ENCODE data around the gene NINJ2.

Gene NINJ2

DNA sequence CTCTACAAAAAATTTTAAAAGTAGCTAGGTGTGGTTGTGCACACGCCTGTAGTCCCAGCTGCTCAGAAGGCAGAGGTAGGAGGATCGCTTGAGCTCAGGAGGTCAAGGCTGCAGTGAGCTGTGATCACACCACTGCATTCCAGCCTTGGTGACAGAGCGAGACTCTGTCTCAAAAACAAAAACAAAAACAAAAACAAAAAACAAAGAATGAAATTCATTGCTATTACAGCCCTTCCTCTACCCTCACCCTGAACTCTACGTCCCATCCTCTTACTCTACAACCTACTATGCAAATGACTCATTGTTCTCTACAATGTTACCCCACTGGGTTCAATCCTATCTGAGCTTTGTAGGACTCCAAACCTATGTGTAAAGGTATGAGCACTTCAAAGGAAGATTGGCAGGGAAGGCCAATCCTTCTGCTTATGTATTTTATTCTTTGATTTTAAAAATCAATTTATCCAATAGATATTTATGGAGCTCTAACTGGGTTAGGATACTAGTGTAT lies 39.3 kb downstream of the NINJ2 start:
- Mint-ChIP-seq H3K9me3 (no peaks in the 10 kb centered on the region), H3K36me3 (no peaks in the 10 kb centered on the region), H3K27me3 (no peaks in the 10 kb centered on the region), H3K27ac (no peak overlapping the region), H3K4me3 (no peak overlapping the region), H3K4me1 (peaks cover 17 to 27% of the 10 kb centered on the region in 2 donors)
- ATAC-seq (replicated peaks) = no peak
- no peak for DNase-seq

DNA sequence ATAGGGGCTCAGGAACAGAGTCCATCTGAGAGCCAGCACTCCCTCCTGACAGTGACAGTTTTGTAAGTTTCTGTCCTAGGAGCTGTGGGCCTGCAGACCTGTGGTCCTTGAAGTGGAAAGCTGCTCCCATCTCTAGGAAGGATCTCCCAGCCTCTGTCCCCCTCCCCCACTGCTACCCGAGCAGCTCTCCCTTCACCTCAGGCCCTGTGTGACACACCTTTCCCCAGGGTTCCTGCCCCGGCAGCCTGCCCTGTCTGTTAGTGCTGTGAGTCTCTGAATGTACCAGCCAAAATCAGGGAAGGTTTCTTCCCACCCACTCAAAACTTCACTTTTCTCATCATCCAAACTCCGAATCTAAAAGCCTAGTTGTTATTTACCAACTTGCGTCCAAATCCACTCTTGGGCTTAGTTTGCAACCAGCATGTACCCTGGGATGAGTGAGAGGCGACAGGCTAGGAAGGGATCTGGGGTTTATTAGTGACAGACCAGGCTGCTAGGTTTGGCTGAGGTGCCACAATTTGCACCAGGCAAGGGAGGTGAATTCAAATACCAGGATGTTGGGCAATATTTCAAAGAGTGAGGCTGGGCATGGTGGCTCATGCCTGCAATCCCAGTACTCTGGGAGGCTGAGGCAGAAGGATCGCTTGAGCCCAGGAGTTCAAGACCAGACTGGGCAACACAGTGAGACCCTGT lies 39.9 kb downstream of the NINJ2 start:
- H3K9me3 Mint-ChIP-seq = no peaks in the 10 kb centered on the region
- peaks cover 12 to 22% of the 10 kb centered on the region in 2 donors for H3K4me1 Mint-ChIP-seq
- H3K27me3 Mint-ChIP-seq = no peaks in the 10 kb centered on the region
- ATAC-seq (replicated peaks) (no peak), DNase-seq (no peak)
- no peak overlapping the region for H3K4me3 Mint-ChIP-seq
- no peaks in the 10 kb centered on the region for H3K36me3 Mint-ChIP-seq
- peak overlapping the region; percentile 37 for H3K27ac Mint-ChIP-seq

DNA sequence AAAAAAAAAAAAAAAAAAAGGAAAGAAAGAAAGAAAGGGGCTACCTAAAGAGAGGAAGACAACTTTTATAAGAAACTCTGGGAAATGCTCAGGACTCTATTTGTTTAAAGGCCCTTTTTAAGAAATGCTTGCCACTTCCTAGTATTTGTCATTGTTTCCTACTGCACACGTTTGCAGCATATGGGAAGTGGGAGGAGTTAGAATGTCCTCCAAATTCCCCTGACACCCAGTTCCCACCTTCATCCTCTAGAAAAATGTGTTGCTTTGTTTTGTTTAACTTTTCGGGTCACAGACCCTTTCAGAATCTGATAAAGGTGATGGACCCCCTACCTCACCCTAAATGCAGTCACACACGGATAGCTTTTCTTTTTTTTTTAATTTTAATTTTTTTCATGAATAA lies 40.8 kb downstream of the NINJ2 start:
- Mint-ChIP-seq H3K27ac (peak overlapping the region; percentile 71), H3K4me3 (no peak overlapping the region), H3K27me3 (no peaks in the 10 kb centered on the region), H3K4me1 (peaks cover 10 to 13% of the 10 kb centered on the region in 2 donors), H3K36me3 (no peaks in the 10 kb centered on the region), H3K9me3 (no peaks in the 10 kb centered on the region)
- no peak for DNase-seq
- ATAC-seq (replicated peaks) = peak in 1 of 2 donors; percentile 55

DNA sequence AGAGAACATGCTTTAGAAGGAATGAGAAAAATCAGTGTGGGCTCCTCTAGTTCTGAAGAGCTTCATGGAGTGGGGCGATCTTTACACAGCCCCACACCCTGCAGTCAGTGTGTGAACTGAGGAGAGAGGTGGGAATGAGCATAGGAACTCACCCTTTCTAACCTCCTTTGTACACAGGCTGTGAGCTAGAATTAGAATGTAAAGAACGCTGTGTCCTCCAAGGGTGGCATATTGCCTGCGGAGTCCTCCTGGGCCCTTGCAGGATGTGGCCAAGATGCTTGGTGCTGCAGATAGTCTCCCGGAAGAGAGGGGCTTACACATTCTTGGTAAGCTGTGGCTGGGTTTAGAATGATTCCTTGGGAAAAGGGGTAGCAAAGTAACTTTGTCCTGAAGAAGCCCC lies 43.9 kb downstream of the NINJ2 start:
- Mint-ChIP-seq H3K27ac (no peak overlapping the region), H3K4me1 (peaks cover 19 to 20% of the 10 kb centered on the region in 2 donors), H3K36me3 (no peaks in the 10 kb centered on the region), H3K27me3 (no peaks in the 10 kb centered on the region), H3K4me3 (no peak overlapping the region), H3K9me3 (no peaks in the 10 kb centered on the region)
- no peak for DNase-seq
- no peak for ATAC-seq (replicated peaks)

DNA sequence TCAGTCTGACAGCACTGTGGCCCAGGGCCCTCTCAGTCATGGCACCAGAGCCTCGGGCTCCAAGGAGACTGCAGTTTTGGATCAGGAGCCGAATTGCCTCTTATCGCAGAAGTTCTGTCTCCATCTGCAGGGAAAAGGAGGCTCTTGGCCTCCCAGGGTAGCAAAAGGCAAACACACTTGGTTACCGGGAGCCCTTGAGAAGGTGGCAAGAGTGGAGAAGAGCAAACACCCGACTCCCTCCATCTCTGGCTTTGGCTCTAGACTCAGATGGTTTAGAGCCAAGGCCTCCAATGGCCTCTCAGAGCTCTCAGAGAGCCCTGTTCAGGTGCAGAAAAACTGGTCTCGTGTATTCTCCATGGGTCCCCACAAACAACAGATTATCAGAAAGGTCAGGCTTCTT lies 44.6 kb downstream of the NINJ2 start:
- H3K9me3 Mint-ChIP-seq = no peaks in the 10 kb centered on the region
- H3K36me3 Mint-ChIP-seq = no peaks in the 10 kb centered on the region
- ATAC-seq (replicated peaks) (no peak), DNase-seq (no peak)
- no peaks in the 10 kb centered on the region for H3K27me3 Mint-ChIP-seq
- H3K4me1 Mint-ChIP-seq = peaks cover 23 to 25% of the 10 kb centered on the region in 2 donors
- H3K4me3 Mint-ChIP-seq = no peak overlapping the region
- peak overlapping the region; percentile 3 for H3K27ac Mint-ChIP-seq

DNA sequence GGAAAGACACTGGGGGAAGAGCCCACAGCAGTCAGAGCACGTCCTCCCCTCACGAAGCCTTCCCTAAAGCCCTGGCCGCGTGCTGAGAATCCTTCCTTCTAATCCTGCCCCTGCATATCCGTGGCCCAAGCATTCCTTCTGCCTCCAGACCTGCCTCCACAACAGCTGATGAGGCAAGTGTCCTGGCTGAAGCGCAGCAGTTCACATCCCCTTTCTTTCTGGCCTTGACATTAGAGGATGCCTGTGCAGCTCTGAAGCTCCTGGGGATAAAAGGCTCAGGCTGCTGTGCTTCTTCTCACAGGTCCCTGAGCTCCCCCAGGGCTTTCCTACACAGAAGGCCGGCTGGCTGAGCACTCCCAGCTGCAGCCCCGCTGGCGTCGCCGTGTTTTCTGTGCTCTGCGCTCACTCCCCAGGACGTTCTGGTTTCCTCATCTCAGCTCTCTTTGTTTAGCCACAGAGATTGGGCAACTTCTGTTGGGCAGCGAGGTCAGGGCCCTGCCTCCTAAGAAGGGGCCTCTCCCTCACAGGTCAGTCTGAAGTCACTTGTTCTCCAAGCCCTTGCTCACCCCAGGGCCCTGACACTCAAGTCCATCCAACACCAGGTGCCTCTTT lies 45.8 kb downstream of the NINJ2 start:
- ATAC-seq (replicated peaks) (peak in 1 of 2 donors; percentile 34), DNase-seq (no peak)
- no peak overlapping the region for H3K27ac Mint-ChIP-seq
- H3K9me3 Mint-ChIP-seq = no peaks in the 10 kb centered on the region
- peaks cover 15 to 16% of the 10 kb centered on the region in 2 donors for H3K4me1 Mint-ChIP-seq
- H3K27me3 Mint-ChIP-seq = no peaks in the 10 kb centered on the region
- H3K4me3 Mint-ChIP-seq = no peak overlapping the region
- no peaks in the 10 kb centered on the region for H3K36me3 Mint-ChIP-seq

DNA sequence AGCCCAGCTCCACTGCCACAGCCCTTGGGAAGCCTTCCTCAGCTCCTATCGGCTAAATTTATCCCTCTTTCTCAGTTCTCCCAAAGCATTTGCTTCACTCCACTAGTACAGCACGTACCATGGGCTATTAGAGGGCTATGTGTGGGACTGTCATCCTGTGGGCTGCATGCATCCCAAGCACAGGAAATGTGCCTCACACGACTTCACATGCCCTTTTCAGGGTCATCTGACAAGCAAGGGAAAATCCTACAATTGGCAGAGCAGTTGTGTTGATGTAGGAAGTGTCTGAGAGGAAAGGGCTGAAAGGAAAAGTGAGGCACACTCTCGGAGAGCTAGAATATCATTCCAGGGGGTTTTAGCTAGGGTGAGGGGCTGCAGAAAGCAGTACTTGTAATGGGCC lies 47.6 kb downstream of the NINJ2 start:
- peaks cover 20 to 22% of the 10 kb centered on the region in 2 donors for H3K4me1 Mint-ChIP-seq
- peak overlapping the region; percentile 1 for H3K27ac Mint-ChIP-seq
- ATAC-seq (replicated peaks) (no peak), DNase-seq (no peak)
- H3K27me3 Mint-ChIP-seq = no peaks in the 10 kb centered on the region
- no peak overlapping the region for H3K4me3 Mint-ChIP-seq
- no peaks in the 10 kb centered on the region for H3K9me3 Mint-ChIP-seq
- no peaks in the 10 kb centered on the region for H3K36me3 Mint-ChIP-seq

DNA sequence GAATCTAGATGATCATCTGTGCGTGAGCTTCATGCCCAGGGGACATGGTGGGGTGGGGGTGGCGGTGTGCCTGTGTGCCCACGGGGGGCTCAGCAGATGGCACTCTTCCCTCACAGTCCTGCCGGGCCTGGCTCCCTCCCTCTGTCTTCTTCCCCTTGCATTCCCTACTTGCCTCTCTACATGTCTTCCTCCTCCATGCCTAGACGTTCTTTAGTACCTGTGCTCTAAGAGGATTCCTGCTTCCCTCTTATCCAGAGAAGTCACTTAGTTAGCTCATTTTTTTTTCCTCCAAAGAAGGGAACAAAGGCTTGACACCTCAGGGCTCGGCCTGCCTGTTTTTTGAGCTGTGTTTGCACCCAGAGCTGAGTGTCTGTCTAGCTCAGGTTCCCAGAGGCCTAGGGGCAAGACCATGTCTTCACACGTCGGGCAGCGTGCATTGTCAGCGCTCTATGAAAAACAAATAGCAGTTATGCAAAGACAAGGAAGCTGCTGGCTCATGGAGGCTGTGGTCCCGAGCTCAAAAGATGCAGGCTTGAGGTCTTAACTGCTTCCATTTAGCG lies 48.8 kb downstream of the NINJ2 start:
- no peak overlapping the region for H3K4me3 Mint-ChIP-seq
- ATAC-seq (replicated peaks) (peak in 1 of 2 donors; percentile 33), DNase-seq (no peak)

DNA sequence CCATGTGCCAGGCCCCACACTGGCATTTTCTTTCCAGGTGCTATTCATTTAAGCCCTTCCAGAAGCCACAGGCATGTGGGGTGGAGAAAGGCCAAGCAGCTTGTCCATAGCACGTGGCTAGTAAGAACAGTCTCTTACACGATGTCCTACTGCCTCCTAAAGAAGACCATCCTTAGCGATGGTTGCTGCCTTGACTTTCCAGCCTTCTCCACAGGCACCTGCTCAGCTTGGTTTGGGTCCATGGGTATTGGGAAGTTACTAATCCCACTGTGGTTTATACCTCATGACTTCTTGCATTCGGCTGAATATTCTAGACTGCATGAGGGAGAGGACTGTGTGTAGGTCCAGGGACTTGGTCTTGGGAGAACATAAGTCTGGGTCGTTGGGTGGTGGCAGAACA lies 49.2 kb downstream of the NINJ2 start:
- no peaks in the 10 kb centered on the region for H3K36me3 Mint-ChIP-seq
- no peak for ATAC-seq (replicated peaks)
- no peak overlapping the region for H3K4me3 Mint-ChIP-seq
- no peak overlapping the region for H3K27ac Mint-ChIP-seq
- H3K4me1 Mint-ChIP-seq = peaks cover 26 to 35% of the 10 kb centered on the region in 2 donors
- no peak for DNase-seq
- no peaks in the 10 kb centered on the region for H3K27me3 Mint-ChIP-seq
- H3K9me3 Mint-ChIP-seq = no peaks in the 10 kb centered on the region

More for the DNA sequence above, 48.8 kb downstream of the NINJ2 start:
- H3K9me3 Mint-ChIP-seq = no peaks in the 10 kb centered on the region
- no peaks in the 10 kb centered on the region for H3K27me3 Mint-ChIP-seq
- H3K36me3 Mint-ChIP-seq = no peaks in the 10 kb centered on the region
- H3K27ac Mint-ChIP-seq = no peak overlapping the region
- H3K4me1 Mint-ChIP-seq = peaks cover 26 to 33% of the 10 kb centered on the region in 2 donors

DNA sequence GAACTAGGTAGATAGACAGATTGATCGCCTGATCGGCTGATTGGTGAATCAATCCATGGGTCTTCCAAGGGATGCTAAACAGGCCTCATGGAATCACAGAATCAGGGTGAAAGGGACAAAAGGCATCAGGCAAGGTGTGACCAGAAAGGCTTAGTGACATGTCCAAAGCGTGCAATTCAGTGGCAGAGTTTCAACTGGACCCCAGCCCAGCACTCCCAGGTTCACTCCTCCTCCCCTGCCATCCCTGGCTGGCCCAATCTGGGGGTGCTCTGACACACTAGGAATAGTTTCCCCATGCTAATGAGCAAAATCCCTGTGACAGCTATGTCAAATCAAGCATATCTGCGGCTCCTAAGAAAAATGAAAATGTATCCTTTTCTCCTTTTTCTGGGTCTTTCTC lies 50.4 kb downstream of the NINJ2 start:
- ATAC-seq (replicated peaks) (no peak), DNase-seq (no peak)
- H3K36me3 Mint-ChIP-seq = no peaks in the 10 kb centered on the region
- no peaks in the 10 kb centered on the region for H3K9me3 Mint-ChIP-seq
- H3K4me3 Mint-ChIP-seq = no peak overlapping the region
- H3K4me1 Mint-ChIP-seq = peaks cover 26 to 35% of the 10 kb centered on the region in 2 donors
- H3K27ac Mint-ChIP-seq = no peak overlapping the region
- no peaks in the 10 kb centered on the region for H3K27me3 Mint-ChIP-seq

DNA sequence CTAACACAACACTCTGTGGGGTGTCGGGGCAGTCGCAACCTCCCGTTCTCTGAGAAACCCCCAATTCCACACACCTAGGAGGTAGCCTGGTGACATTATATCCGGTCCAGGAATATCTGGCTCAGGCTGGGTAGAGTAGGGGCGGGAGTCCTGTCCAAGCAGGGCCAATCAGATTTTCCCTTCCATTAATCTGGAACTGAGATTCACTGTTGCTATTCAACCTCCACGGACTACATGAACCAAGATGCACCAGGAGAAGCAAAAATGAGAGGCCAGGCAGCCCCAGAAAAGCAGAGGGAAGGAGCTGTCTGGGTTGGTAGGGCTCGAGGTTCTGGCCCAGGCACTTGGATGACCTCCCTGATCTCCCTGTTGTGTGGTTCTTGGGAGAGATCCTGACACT lies 51.0 kb downstream of the NINJ2 start:
- Mint-ChIP-seq H3K27ac (no peak overlapping the region), H3K4me1 (peaks cover 25 to 40% of the 10 kb centered on the region in 2 donors), H3K9me3 (no peaks in the 10 kb centered on the region), H3K27me3 (no peaks in the 10 kb centered on the region), H3K36me3 (no peaks in the 10 kb centered on the region), H3K4me3 (no peak overlapping the region)
- DNase-seq = no peak
- ATAC-seq (replicated peaks) = no peak

DNA sequence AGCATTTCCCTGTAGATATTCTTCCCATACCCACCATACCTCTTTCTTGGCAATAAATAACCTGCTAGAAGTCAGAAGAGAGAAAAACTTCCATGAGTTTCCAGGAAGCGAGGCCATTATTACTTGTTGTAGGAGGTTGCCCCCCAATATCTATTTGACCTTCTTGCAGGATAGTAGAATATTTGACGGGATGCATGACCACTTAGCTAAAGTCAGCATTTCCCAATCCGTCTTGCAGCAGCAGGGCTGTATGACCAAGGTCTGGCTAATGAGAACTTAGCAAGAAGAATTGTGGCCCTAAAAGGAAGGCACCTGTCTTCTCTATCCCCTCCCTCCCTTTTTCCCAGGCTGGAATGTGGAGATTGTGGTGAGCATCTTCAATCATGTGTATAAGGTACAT lies 51.5 kb downstream of the NINJ2 start:
- no peak overlapping the region for H3K4me3 Mint-ChIP-seq
- ATAC-seq (replicated peaks) (no peak), DNase-seq (no peak)
- no peaks in the 10 kb centered on the region for H3K9me3 Mint-ChIP-seq
- no peak overlapping the region for H3K27ac Mint-ChIP-seq
- no peaks in the 10 kb centered on the region for H3K36me3 Mint-ChIP-seq
- H3K4me1 Mint-ChIP-seq = peaks cover 23 to 40% of the 10 kb centered on the region in 2 donors
- no peaks in the 10 kb centered on the region for H3K27me3 Mint-ChIP-seq

DNA sequence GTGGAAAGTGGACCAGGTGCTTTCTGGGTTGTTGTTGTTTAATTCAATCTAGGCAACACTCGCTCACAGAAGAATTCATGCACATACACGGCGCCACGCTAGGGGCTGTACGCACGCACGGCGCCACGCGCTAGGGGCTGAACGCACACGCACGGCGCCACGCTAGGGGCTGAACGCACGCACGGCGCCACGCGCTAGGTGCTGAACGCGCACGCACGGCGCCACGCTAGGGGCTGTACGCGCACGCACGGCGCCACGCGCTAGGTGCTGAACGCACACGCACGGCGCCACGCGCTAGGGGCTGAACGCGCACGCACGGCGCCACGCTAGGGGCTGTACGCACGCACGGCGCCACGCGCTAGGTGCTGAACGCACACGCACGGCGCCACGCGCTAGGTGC lies 54.3 kb downstream of the NINJ2 start:
- H3K4me3 Mint-ChIP-seq = no peak overlapping the region
- ATAC-seq (replicated peaks) (no peak), DNase-seq (no peak)
- peaks cover 14 to 27% of the 10 kb centered on the region in 2 donors for H3K4me1 Mint-ChIP-seq
- no peak overlapping the region for H3K27ac Mint-ChIP-seq
- H3K27me3 Mint-ChIP-seq = no peaks in the 10 kb centered on the region
- H3K36me3 Mint-ChIP-seq = no peaks in the 10 kb centered on the region
- H3K9me3 Mint-ChIP-seq = no peaks in the 10 kb centered on the region

DNA sequence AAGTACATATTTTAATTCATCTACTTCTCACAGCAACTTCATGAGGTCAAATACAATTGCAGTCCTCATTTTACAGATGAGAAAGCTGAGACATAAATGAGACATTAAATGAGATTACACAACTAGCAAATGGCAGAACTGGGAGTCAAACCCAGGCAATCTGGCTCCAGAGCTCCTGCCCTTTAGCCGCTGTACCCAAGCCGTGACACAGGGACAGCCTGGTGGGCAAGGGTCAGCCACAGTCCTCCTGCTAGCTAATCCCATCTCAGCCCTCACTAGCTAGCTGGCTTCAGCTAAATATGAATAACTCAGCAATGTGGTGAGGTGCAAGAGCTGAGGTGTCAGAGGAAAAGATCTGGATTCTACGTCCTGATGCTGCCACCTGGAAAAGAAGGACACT lies 54.8 kb downstream of the NINJ2 start:
- DNase-seq (no peak), ATAC-seq (replicated peaks) (no peak)
- Mint-ChIP-seq H3K36me3 (no peaks in the 10 kb centered on the region), H3K27me3 (no peaks in the 10 kb centered on the region), H3K9me3 (no peaks in the 10 kb centered on the region), H3K4me3 (no peak overlapping the region), H3K4me1 (peaks cover 14 to 26% of the 10 kb centered on the region in 2 donors), H3K27ac (no peak overlapping the region)

DNA sequence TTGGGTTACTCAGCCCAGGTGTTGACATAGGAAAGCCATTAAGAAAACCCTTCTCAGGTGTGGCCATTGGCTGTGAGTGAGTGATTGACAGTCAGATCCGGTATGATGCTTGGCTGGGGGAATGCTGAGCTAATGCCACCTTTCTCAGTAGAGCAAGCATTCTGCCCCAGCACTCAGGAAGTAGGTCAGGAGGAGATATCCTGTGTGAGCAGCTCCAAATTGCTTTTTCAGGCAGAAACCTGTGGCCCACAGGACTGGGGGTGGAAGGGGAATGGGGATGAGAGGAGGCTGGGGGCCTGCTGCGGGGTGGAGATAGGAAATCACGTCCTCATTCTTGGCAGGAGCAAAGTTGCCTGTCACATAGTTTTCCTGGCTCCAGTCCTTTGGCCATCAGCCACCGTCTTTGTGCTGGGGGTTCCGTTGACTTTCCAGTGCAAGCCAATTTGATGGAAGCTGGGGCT lies 55.7 kb downstream of the NINJ2 start:
- H3K4me1 Mint-ChIP-seq = peaks cover 14 to 26% of the 10 kb centered on the region in 2 donors
- no peak for DNase-seq
- no peak overlapping the region for H3K4me3 Mint-ChIP-seq
- H3K9me3 Mint-ChIP-seq = no peaks in the 10 kb centered on the region
- no peaks in the 10 kb centered on the region for H3K27me3 Mint-ChIP-seq
- no peak for ATAC-seq (replicated peaks)
- no peak overlapping the region for H3K27ac Mint-ChIP-seq
- no peaks in the 10 kb centered on the region for H3K36me3 Mint-ChIP-seq

Measured in stimulated activated naive B cell treated with anti-CD40 and anti-IgM and Interleukin-4, amounts not matched to agents 10 μg/mL and 1 μg/mL and 100 μg/mL, for 72 hours (primary cell).